T-helper 2 cell treated with Interferon-gamma antibody and Interleukin-4, amounts not matched to agents 5 μg/mL and 100 μg/mL, for 36 hours (primary cell): ENCODE results near the gene ENO3.

Experiments
- DNase-seq: peaks from one replicate; pipeline ENCODE4 v3.0.0; 2021; ENCODE audit warnings: low spot score
- H3K27ac Mint-ChIP-seq: one replicate; pipeline ENCODE4 v1.8.0; 2021; ENCODE audit warnings: mild to moderate bottlenecking, mixed read lengths
- H3K27me3 Mint-ChIP-seq: one replicate; pipeline ENCODE4 v1.8.0; 2021; ENCODE audit warnings: low read depth, mixed read lengths
- H3K36me3 Mint-ChIP-seq: one replicate; pipeline ENCODE4 v1.8.0; 2021; ENCODE audit warnings: low read depth, mixed read lengths
- H3K4me1 Mint-ChIP-seq: one replicate; pipeline ENCODE4 v1.8.0; 2021; ENCODE audit warnings: low read depth, mixed read lengths
- H3K4me3 Mint-ChIP-seq: one replicate; pipeline ENCODE4 v1.8.0; 2022; ENCODE audit warnings: mild to moderate bottlenecking, moderate library complexity, mixed read lengths
- H3K9me3 Mint-ChIP-seq: one replicate; pipeline ENCODE4 v1.8.0; 2021; ENCODE audit warnings: mixed read lengths

The ENO3 gene

DNA sequence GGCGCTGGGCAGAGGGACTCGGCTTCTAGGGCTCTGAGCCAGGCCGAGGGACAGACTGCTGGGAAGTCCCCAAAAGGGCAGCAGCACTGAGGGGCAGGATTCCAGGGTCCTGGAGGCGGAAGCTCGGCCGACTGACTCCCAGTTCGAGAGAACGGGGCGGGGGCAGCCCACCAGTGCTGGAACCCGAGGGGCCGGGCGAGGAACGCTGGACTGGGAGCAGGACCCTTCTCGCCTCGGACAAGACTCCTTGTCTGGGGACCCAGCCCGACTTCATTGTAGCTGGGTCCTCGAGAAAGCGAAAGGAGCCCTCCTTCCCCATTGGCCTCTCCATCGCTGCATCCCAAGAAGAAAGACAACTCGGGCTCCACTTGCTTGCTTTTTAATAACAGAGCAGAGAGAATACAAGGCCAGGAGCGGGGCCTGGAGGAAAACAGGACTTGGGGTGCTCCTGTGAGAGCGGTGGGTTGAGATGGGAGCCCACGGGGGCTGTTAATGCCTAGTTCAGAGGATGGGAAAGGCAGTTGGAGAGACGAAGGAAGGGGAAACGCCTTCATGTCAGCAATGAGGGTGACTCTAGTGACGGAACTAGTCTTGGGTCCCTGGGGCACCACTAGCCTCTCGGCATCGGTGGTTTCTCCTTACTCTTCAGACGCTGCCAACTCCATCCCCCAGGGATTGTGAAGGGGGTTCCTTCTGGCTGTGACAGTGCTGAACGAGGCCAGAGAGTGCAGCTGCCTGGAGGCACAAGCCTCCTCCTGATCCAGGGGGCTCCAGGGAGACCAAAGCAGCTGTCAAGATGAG lies 37.0 kb downstream of the ENO3 start:
- H3K4me3 Mint-ChIP-seq: peak overlapping the region; percentile 94
- no peaks in the 10 kb centered on the region for H3K27me3 Mint-ChIP-seq
- H3K4me1 Mint-ChIP-seq: peaks cover 33% of the 10 kb centered on the region
- DNase-seq: no peak
- H3K36me3 Mint-ChIP-seq: peaks cover 16% of the 10 kb centered on the region
- H3K27ac Mint-ChIP-seq: peak overlapping the region; percentile 85
- no peaks in the 10 kb centered on the region for H3K9me3 Mint-ChIP-seq

GRCh38 chr17:4994081-4994595 lies 43.2 kb downstream of the ENO3 start:
- H3K4me3 Mint-ChIP-seq: no peak overlapping the region
- no peak overlapping the region for H3K27ac Mint-ChIP-seq
- H3K4me1 Mint-ChIP-seq: peaks cover 17% of the 10 kb centered on the region
- H3K27me3 Mint-ChIP-seq: no peaks in the 10 kb centered on the region
- H3K36me3 Mint-ChIP-seq: peaks cover 4% of the 10 kb centered on the region
- no peaks in the 10 kb centered on the region for H3K9me3 Mint-ChIP-seq
- DNase-seq: no peak

GRCh38 chr17:4997302-4998026 lies 46.5 kb downstream of the ENO3 start, which contains the start of the genes INCA1 and KIF1C:
Gene INCA1, minus strand, starts transcription at chr17:4997522. Its CDS starts 3,085 bp downstream, at chr17:4994437.
Gene KIF1C, plus strand, starts transcription at chr17:4997950. Its CDS starts 2,297 bp downstream, at chr17:5000247.
- Mint-ChIP-seq H3K27me3 (no peaks in the 10 kb centered on the region), H3K4me1 (peaks cover 18% of the 10 kb centered on the region), H3K9me3 (no peaks in the 10 kb centered on the region), H3K27ac (peak within 1 kb of the TSS; percentile 72), H3K4me3 (peak within 1 kb of the TSS; percentile 89), H3K36me3 (peaks cover 11% of the 10 kb centered on the region)
- peak; percentile 90 for DNase-seq

GRCh38 chr17:4998027-4998731 lies 47.3 kb downstream of the ENO3 start:
- Mint-ChIP-seq H3K9me3 (no peaks in the 10 kb centered on the region), H3K36me3 (peaks cover 11% of the 10 kb centered on the region), H3K27me3 (no peaks in the 10 kb centered on the region), H3K27ac (peak overlapping the region; percentile 63), H3K4me3 (peak overlapping the region; percentile 89), H3K4me1 (peaks cover 18% of the 10 kb centered on the region)
- no peak for DNase-seq

- H3K27ac Mint-ChIP-seq: peak overlapping the region; percentile 38
- H3K27me3 Mint-ChIP-seq: no peaks in the 10 kb centered on the region
- peak overlapping the region; percentile 89 for H3K4me3 Mint-ChIP-seq
- DNase-seq: no peak
- H3K9me3 Mint-ChIP-seq: no peaks in the 10 kb centered on the region
- H3K36me3 Mint-ChIP-seq: peaks cover 16% of the 10 kb centered on the region
- peaks cover 18% of the 10 kb centered on the region for H3K4me1 Mint-ChIP-seq
Observed at GRCh38 chr17:4998732-4999429, 48.0 kb downstream of the ENO3 start.

DNA sequence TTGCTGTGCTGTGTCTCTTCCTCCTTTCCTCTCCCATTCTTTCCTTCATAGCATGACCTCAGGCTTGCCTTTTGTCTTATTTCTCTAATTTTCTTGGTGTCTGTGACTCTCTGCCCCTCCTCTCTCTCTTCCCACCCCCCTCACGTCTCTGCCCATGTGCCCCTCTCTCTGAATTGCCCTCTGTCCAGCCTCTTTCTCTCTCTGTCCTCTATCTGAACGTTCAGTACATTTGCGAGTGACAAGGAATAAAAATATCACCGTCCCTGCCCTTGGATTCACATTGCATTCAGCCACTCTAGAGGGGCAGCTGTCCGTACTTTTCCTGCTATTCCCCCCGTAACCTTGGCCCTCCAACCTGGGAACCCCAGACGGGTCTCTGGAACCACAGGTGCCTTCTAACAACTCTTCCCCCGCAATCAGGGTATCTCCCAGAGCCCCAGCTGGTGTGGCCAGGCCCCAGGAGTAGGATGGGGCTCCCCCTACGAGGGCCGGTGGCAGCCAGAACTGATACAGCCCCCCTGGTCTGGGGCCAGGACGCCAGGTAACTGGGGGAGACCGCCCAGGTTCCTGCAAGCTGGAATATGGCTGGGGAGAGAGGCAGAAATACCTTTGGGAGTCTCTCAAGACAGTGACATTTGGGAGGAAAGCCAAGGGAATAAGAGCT lies 48.6 kb downstream of the ENO3 start:
- Mint-ChIP-seq H3K4me3 (peak overlapping the region; percentile 89), H3K9me3 (no peaks in the 10 kb centered on the region), H3K27ac (peak overlapping the region; percentile 38), H3K36me3 (peaks cover 23% of the 10 kb centered on the region), H3K4me1 (peaks cover 18% of the 10 kb centered on the region), H3K27me3 (no peaks in the 10 kb centered on the region)
- no peak for DNase-seq

- no peak overlapping the region for H3K27ac Mint-ChIP-seq
- H3K4me3 Mint-ChIP-seq: no peak overlapping the region
- DNase-seq: no peak
Observed at GRCh38 chr17:5000237-5000639, 49.3 kb downstream of the ENO3 start.

GRCh38 chr17:5002121-5002788 lies 51.3 kb downstream of the ENO3 start:
- no peak overlapping the region for H3K27ac Mint-ChIP-seq

More at GRCh38 chr17:5000237-5000639, 49.3 kb downstream of the ENO3 start:
- no peaks in the 10 kb centered on the region for H3K9me3 Mint-ChIP-seq
- peaks cover 30% of the 10 kb centered on the region for H3K36me3 Mint-ChIP-seq
- peaks cover 14% of the 10 kb centered on the region for H3K4me1 Mint-ChIP-seq
- no peaks in the 10 kb centered on the region for H3K27me3 Mint-ChIP-seq

DNA sequence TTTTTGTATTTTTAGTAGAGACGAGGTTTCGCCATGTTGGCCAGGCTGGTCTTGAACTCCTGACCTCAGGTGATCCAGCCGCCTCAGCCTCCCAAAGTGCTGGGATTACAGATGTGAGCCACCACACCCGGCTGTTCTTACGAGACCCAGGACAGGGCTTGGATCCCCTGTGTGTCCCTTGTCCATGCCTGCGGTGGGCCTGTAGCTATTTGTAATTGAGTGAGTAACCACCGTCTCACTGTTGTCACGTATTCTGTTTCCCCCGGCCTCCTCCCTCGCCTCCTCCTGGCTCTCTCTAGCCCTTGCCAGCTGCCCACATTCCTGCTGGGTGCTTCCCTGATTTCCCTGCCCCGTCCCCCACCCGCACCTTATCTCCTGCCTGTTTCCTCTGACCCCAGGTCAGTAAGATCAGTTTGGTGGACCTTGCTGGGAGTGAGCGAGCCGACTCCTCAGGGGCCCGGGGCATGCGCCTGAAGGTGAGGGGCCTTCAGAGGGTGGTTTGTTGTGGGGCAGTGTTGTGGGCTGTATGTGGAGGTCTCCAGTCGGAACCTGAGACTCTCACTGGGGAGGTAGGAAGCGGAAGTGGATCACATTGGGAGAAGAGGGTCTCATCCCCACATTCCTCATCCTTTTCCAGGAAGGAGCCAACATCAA lies 52.4 kb downstream of the ENO3 start:
- peaks cover 10% of the 10 kb centered on the region for H3K4me1 Mint-ChIP-seq
- H3K9me3 Mint-ChIP-seq: no peaks in the 10 kb centered on the region
- H3K36me3 Mint-ChIP-seq: peaks cover 45% of the 10 kb centered on the region
- H3K4me3 Mint-ChIP-seq: no peak overlapping the region
- no peak overlapping the region for H3K27ac Mint-ChIP-seq
- DNase-seq: no peak
- no peaks in the 10 kb centered on the region for H3K27me3 Mint-ChIP-seq

More at GRCh38 chr17:5002121-5002788, 51.3 kb downstream of the ENO3 start:
- no peaks in the 10 kb centered on the region for H3K27me3 Mint-ChIP-seq
- no peak for DNase-seq
- peaks cover 10% of the 10 kb centered on the region for H3K4me1 Mint-ChIP-seq
- no peaks in the 10 kb centered on the region for H3K9me3 Mint-ChIP-seq
- peaks cover 39% of the 10 kb centered on the region for H3K36me3 Mint-ChIP-seq
- H3K4me3 Mint-ChIP-seq: no peak overlapping the region
